Cardiac muscle cell (in vitro differentiated cells and primary cell): ENCODE data around the gene PROM2. TPM values are rescaled to one million over a fixed set of nuclear protein-coding genes. Genes with fewer than 3 reads are reported as not detected.

ENCODE experiments used
- DNase-seq, 2 donors: peaks; one replicate each; pipeline versions ENCODE4 v3.0.0 to v3.0.0-alpha.2; 2010 to 2017; ENCODE audit warnings: low read depth in 1 of 2, low spot score in 1 of 2
- H3K27ac ChIP-seq: fragments of 200-600 bp; sonication (generic); 2 replicates; pipeline ENCODE4 v1.5.1; 2016
- H3K27me3 ChIP-seq: fragments of 200-600 bp; sonication (generic); 2 replicates; pipeline ENCODE4 v1.6.0; 2016; ENCODE audit warnings: control low read depth
- H3K36me3 ChIP-seq: fragments of 200-600 bp; sonication (generic); 2 replicates; pipeline ENCODE4 v1.5.1; 2016; ENCODE audit warnings: control low read depth
- H3K4me1 ChIP-seq: fragments of 200-600 bp; sonication (generic); 2 replicates; pipeline ENCODE4 v1.8.1; 2017; ENCODE audit warnings: low read depth, mild to moderate bottlenecking, mixed run types
- H3K4me3 ChIP-seq: fragments of 200-600 bp; sonication (generic); 2 replicates; pipeline ENCODE4 v1.5.1; 2016; ENCODE audit warnings: mild to moderate bottlenecking
- H3K9me3 ChIP-seq: fragments of 200-600 bp; sonication (generic); 2 replicates; pipeline ENCODE4 v1.5.1; 2017; ENCODE audit warnings: low read depth, mild to moderate bottlenecking, control low read depth
- CTCF ChIP-seq: IDR thresholded peaks from 2 replicates; pipeline ENCODE4 v1.5.1; 2012; ENCODE audit warnings: low read depth, mild to moderate bottlenecking, low read length
- polyA plus RNA-seq: library from polyadenylated mRNA; unstranded; fragments of >200 nt; fragmentation: Nextera tagmentation; extraction: Ambion mirVana; gene quantifications from 2 replicates; pipeline ENCODE4 v1.2.1, GENCODE V29; 2016
- total RNA-seq: library from RNA; depleted of rRNA; stranded (reverse); fragments of >200 nt; gene quantifications from 2 replicates; pipeline ENCODE4 v1.2.3, GENCODE V29; 2016

PROM2 gene
- total and polyA plus RNA-seq, 2 experiments from 2014 or later: 1.4 to 16.0 TPM

GRCh38 chr2:95325026-95325425 is 50.8 kb downstream of the PROM2 start:
- TF ChIP-seq CTCF: no peak
- H3K9me3 ChIP-seq: no peaks in the 10 kb centered on the region

GRCh38 chr2:95325590-95326432 is 51.6 kb downstream of the PROM2 start:
- Histone ChIP-seq H3K36me3 (no peaks in the 10 kb centered on the region), H3K4me1 (peaks cover 3% of the 10 kb centered on the region), H3K4me3 (no peak overlapping the region), H3K27ac (no peak overlapping the region), H3K9me3 (no peaks in the 10 kb centered on the region), H3K27me3 (no peaks in the 10 kb centered on the region)
- no peak for DNase-seq
- TF ChIP-seq CTCF: no peak

More at GRCh38 chr2:95325026-95325425, 50.8 kb downstream of the PROM2 start:
- H3K27me3 ChIP-seq: no peaks in the 10 kb centered on the region
- peaks cover 3% of the 10 kb centered on the region for H3K4me1 ChIP-seq
- no peaks in the 10 kb centered on the region for H3K36me3 ChIP-seq
- no peak overlapping the region for H3K4me3 ChIP-seq
- no peak for DNase-seq
- no peak overlapping the region for H3K27ac ChIP-seq

- DNase-seq: no peak
- Histone ChIP-seq H3K4me1 (peaks cover 3% of the 10 kb centered on the region), H3K27me3 (no peaks in the 10 kb centered on the region), H3K4me3 (no peak overlapping the region), H3K9me3 (no peaks in the 10 kb centered on the region), H3K27ac (no peak overlapping the region), H3K36me3 (no peaks in the 10 kb centered on the region)
- TF ChIP-seq CTCF: no peak
These were observed 52.3 kb downstream of the PROM2 start for GRCh38 chr2:95326433-95327140.

- no peaks in the 10 kb centered on the region for H3K27me3 ChIP-seq
- no peak overlapping the region for H3K4me3 ChIP-seq
- H3K9me3 ChIP-seq: no peaks in the 10 kb centered on the region
- H3K27ac ChIP-seq: no peak overlapping the region
- no peak for TF ChIP-seq CTCF
- H3K36me3 ChIP-seq: no peaks in the 10 kb centered on the region
- no peak for DNase-seq
- H3K4me1 ChIP-seq: peaks cover 3% of the 10 kb centered on the region
These were observed 53.6 kb downstream of the PROM2 start for GRCh38 chr2:95327861-95328260.

- Histone ChIP-seq H3K27ac (peak overlapping the region; percentile 3), H3K9me3 (no peaks in the 10 kb centered on the region), H3K4me3 (no peak overlapping the region), H3K36me3 (no peaks in the 10 kb centered on the region), H3K27me3 (no peaks in the 10 kb centered on the region), H3K4me1 (peaks cover 3% of the 10 kb centered on the region)
- peak in 1 of 2 donors; percentile 48 for DNase-seq
- no peak for TF ChIP-seq CTCF
These were observed 54.3 kb downstream of the PROM2 start for GRCh38 chr2:95328358-95329125.
